ENCODE measurements around the gene TRAPPC3.

Gene TRAPPC3

GRCh38 chr1:36108314-36108713 is 41.0 kb downstream of the TRAPPC3 start:
- Histone ChIP-seq H3K4me2 (ENCODE audit: low read depth, low read length, poor library complexity, severe bottlenecking) (no peak overlapping the region), H3K27me3 (ENCODE audit: low read length) (no peaks in the 10 kb centered on the region), H3K9me3 (ENCODE audit: insufficient read depth, low read length) (no peaks in the 10 kb centered on the region), H3K9ac (ENCODE audit: low read length) (no peak overlapping the region), H4K20me1 (ENCODE audit: low read depth, low read length) (no peaks in the 10 kb centered on the region), H3K4me3 (ENCODE audit: insufficient read depth, low read length, poor library complexity, severe bottlenecking) (no peak overlapping the region), H3K9me2 (replicated peaks; ENCODE audit: insufficient read depth, low read length) (no peaks in the 10 kb centered on the region), H3K27ac (ENCODE audit: low read depth, low read length) (no peak overlapping the region), H3K79me2 (ENCODE audit: insufficient read depth, low read length) (no peaks in the 10 kb centered on the region), H2AFZ (ENCODE audit: low read depth, low read length, severe bottlenecking) (no peak overlapping the region), H3F3A (ENCODE audit: insufficient read depth) (no peaks in the 10 kb centered on the region), H3K36me3 (ENCODE audit: low read length) (no peaks in the 10 kb centered on the region)
- TF ChIP-seq EZH2phosphoT487 (conservative IDR thresholded peaks at IDR 0.05; ENCODE audit: low read length) (no peak), CTCF (IDR thresholded peaks at IDR 0.05; ENCODE audit: insufficient read depth, low read length, poor library complexity, severe bottlenecking) (no peak)

- H3K79me2 ChIP-seq (ENCODE audit: insufficient read depth, low read length): no peaks in the 10 kb centered on the region
- H3K27me3 ChIP-seq (ENCODE audit: low read length): no peaks in the 10 kb centered on the region
- no peak overlapping the region for H3K9ac ChIP-seq (ENCODE audit: low read length)
- no peak overlapping the region for H3K27ac ChIP-seq (ENCODE audit: low read depth, low read length)
- H4K20me1 ChIP-seq (ENCODE audit: low read depth, low read length): no peaks in the 10 kb centered on the region
- no peak overlapping the region for H3K4me3 ChIP-seq (ENCODE audit: insufficient read depth, low read length, poor library complexity, severe bottlenecking)
- no peaks in the 10 kb centered on the region for H3K9me3 ChIP-seq (ENCODE audit: insufficient read depth, low read length)
- H2AFZ ChIP-seq (ENCODE audit: low read depth, low read length, severe bottlenecking): no peak overlapping the region
- TF ChIP-seq CTCF (IDR thresholded peaks at IDR 0.05; ENCODE audit: insufficient read depth, low read length, poor library complexity, severe bottlenecking): no peak
- TF ChIP-seq EZH2phosphoT487 (conservative IDR thresholded peaks at IDR 0.05; ENCODE audit: low read length): no peak
- H3K9me2 ChIP-seq (replicated peaks; ENCODE audit: insufficient read depth, low read length): no peaks in the 10 kb centered on the region
- H3F3A ChIP-seq (ENCODE audit: insufficient read depth): no peaks in the 10 kb centered on the region
- H3K4me2 ChIP-seq (ENCODE audit: low read depth, low read length, poor library complexity, severe bottlenecking): no peak overlapping the region
- H3K36me3 ChIP-seq (ENCODE audit: low read length): no peaks in the 10 kb centered on the region
Observed at GRCh38 chr1:36107394-36107793, 41.9 kb downstream of the TRAPPC3 start.

GRCh38 chr1:36106269-36106668 is 43.0 kb downstream of the TRAPPC3 start:
- H3K4me2 ChIP-seq (ENCODE audit: low read depth, low read length, poor library complexity, severe bottlenecking): no peak overlapping the region
- no peak overlapping the region for H2AFZ ChIP-seq (ENCODE audit: low read depth, low read length, severe bottlenecking)
- H3K27ac ChIP-seq (ENCODE audit: low read depth, low read length): no peak overlapping the region
- H4K20me1 ChIP-seq (ENCODE audit: low read depth, low read length): no peaks in the 10 kb centered on the region
- no peaks in the 10 kb centered on the region for H3K79me2 ChIP-seq (ENCODE audit: insufficient read depth, low read length)
- no peak overlapping the region for H3K9ac ChIP-seq (ENCODE audit: low read length)
- TF ChIP-seq EZH2phosphoT487 (conservative IDR thresholded peaks at IDR 0.05; ENCODE audit: low read length) (no peak), CTCF (IDR thresholded peaks at IDR 0.05; ENCODE audit: insufficient read depth, low read length, poor library complexity, severe bottlenecking) (no peak)
- H3F3A ChIP-seq (ENCODE audit: insufficient read depth): no peaks in the 10 kb centered on the region
- H3K27me3 ChIP-seq (ENCODE audit: low read length): no peaks in the 10 kb centered on the region
- H3K9me3 ChIP-seq (ENCODE audit: insufficient read depth, low read length): no peaks in the 10 kb centered on the region
- H3K9me2 ChIP-seq (replicated peaks; ENCODE audit: insufficient read depth, low read length): no peaks in the 10 kb centered on the region
- H3K36me3 ChIP-seq (ENCODE audit: low read length): no peaks in the 10 kb centered on the region
- no peak overlapping the region for H3K4me3 ChIP-seq (ENCODE audit: insufficient read depth, low read length, poor library complexity, severe bottlenecking)

All from SU-DHL-6 (cell line).